Limb (tissue), 2 donors: ENCODE data around the gene PDGFRB.

Experiments
- DNase-seq, 2 donors: peaks; one replicate each; pipeline ENCODE4 v3.0.0-alpha.2; 2016; ENCODE audit errors: extremely low spot score in 2 of 2

PDGFRB gene

GRCh38 chr5:150068961-150069645, 86.5 kb downstream of the PDGFRB start:
- DNase-seq = peak in 1 of 2 donors; percentile 25

- peak in 1 of 2 donors; percentile 20 for DNase-seq
Measured at GRCh38 chr5:150068472-150068871, 87.2 kb downstream of the PDGFRB start.

- no peak for DNase-seq
Measured at GRCh38 chr5:150068071-150068470, 87.6 kb downstream of the PDGFRB start.

GRCh38 chr5:150067405-150067960, 88.2 kb downstream of the PDGFRB start:
- peak in 1 of 2 donors; percentile 11 for DNase-seq

GRCh38 chr5:150066901-150067396, 88.7 kb downstream of the PDGFRB start:
- DNase-seq = no peak

GRCh38 chr5:150066436-150066835, 89.2 kb downstream of the PDGFRB start:
- no peak for DNase-seq

- DNase-seq = no peak
Measured at GRCh38 chr5:150065886-150066285, 89.8 kb downstream of the PDGFRB start.

GRCh38 chr5:150065346-150065745, 90.3 kb downstream of the PDGFRB start:
- no peak for DNase-seq

- DNase-seq = no peak
Measured at GRCh38 chr5:150064681-150065220, 90.9 kb downstream of the PDGFRB start.
